SK-N-SH (cell line): ENCODE data around the gene AKIP1. TPM values are rescaled to one million over a fixed set of nuclear protein-coding genes. Genes with fewer than 3 reads are reported as not detected.

ENCODE experiments used
- CTCF ChIA-PET: fragments of 300-600, 350-600 bp; formaldehyde crosslinking; extraction: SDS; loops from one replicate; lab custom pipeline; 2021; lab: Yijun Ruan, JAX
- POLR2A ChIA-PET: fragments of 350-600 bp; sonication (Branson Sonifier 250); formaldehyde crosslinking; extraction: SDS; loops from one replicate; lab custom pipeline; 2020; ENCODE audit warnings: antibody characterized with exemption, inconsistent platforms; lab: Yijun Ruan, JAX
- DNase-seq: peaks from one replicate; pipeline ENCODE4 v3.0.0; 2012
- H2AFZ ChIP-seq: fragments of 200-600 bp; sonication (generic); 2 replicates; pipeline ENCODE4 v1.8.1; 2016; ENCODE audit warnings: antibody characterized with exemption, mild to moderate bottlenecking, low read depth
- H3F3A ChIP-seq: fragments of 200-600 bp; sonication (generic); replicated peaks from 2 replicates; pipeline ENCODE3; 2016; ENCODE audit warnings: antibody characterized with exemption, mild to moderate bottlenecking; ENCODE audit not compliant: insufficient read depth
- H3K27ac ChIP-seq, 2 experiments: fragments of 200-500 bp in 1 of 2; fragments of 200-600 bp in 1 of 2; sonication (Bioruptor generic) in 1 of 2; sonication (generic), shearing (Covaris generic) in 1 of 2; 2 replicates each; pipeline versions ENCODE4 v1.5.1 to v1.6.1; 2014 to 2016; ENCODE audit warnings: low read depth in 2 of 2, inconsistent platforms in 1 of 2, low read length in 1 of 2, mild to moderate bottlenecking in 1 of 2, mixed read lengths in 1 of 2
- H3K27me3 ChIP-seq: fragments of 200-600 bp; sonication (generic), shearing (Covaris generic); 2 replicates; pipeline ENCODE4 v1.6.1; 2016; ENCODE audit warnings: mixed run types; ENCODE audit not compliant: insufficient read depth
- H3K36me3 ChIP-seq, 2 experiments: fragments of 200-500 bp in 1 of 2; fragments of 200-600 bp in 1 of 2; sonication (Bioruptor generic) in 1 of 2; sonication (generic) in 1 of 2; replicated peaks in 1 of 2; 2 replicates each; pipeline versions ENCODE3 to v1.5.1; 2014 to 2016; ENCODE audit warnings: low read length in 1 of 2, mild to moderate bottlenecking in 1 of 2; ENCODE audit not compliant: insufficient read depth in 2 of 2, control insufficient read depth in 1 of 2
- H3K4me1 ChIP-seq, 2 experiments: fragments of 200-500 bp in 1 of 2; fragments of 200-600 bp in 1 of 2; sonication (Bioruptor generic) in 1 of 2; sonication (generic), shearing (Covaris generic) in 1 of 2; 2 replicates each; pipeline versions ENCODE4 v1.5.1 to v1.6.1; 2014 to 2016; ENCODE audit warnings: low read depth in 1 of 2, low read length in 1 of 2, mixed run types in 1 of 2; ENCODE audit not compliant: insufficient read depth in 2 of 2, control insufficient read depth in 1 of 2
- H3K4me2 ChIP-seq: fragments of 200-600 bp; sonication (generic), shearing (Covaris generic); 2 replicates; pipeline ENCODE4 v1.6.1; 2017; ENCODE audit warnings: mixed run types
- H3K4me3 ChIP-seq, 2 experiments: fragments of 200-500 bp in 1 of 2; fragments of 200-600 bp in 1 of 2; sonication (Bioruptor generic) in 1 of 2; sonication (generic), shearing (Covaris generic) in 1 of 2; 2 replicates each; pipeline versions ENCODE4 v1.5.1 to v1.8.1; 2014 to 2016; ENCODE audit warnings: low read depth in 2 of 2, inconsistent platforms in 1 of 2, low read length in 1 of 2, mild to moderate bottlenecking in 1 of 2, mixed read lengths in 1 of 2, moderate library complexity in 1 of 2
- H3K79me2 ChIP-seq: fragments of 200-600 bp; sonication (generic); 2 replicates; pipeline ENCODE4 v1.8.1; 2017; ENCODE audit warnings: mild to moderate bottlenecking; ENCODE audit not compliant: insufficient read depth
- H3K9ac ChIP-seq: fragments of 200-600 bp; sonication (generic); 2 replicates; pipeline ENCODE4 v1.6.1; 2017; ENCODE audit warnings: mixed run types
- H3K9me2 ChIP-seq: fragments of 200-600 bp; sonication (generic); 2 replicates; pipeline ENCODE4 v1.6.1; 2017; ENCODE audit warnings: mixed run types
- H3K9me3 ChIP-seq: fragments of 200-600 bp; sonication (generic); 2 replicates; pipeline ENCODE4 v1.6.1; 2017; ENCODE audit warnings: mixed run types, mild to moderate bottlenecking, moderate library complexity
- H4K20me1 ChIP-seq: fragments of 200-600 bp; sonication (generic); 2 replicates; pipeline ENCODE4 v1.6.1; 2017; ENCODE audit warnings: mild to moderate bottlenecking, mixed run types; ENCODE audit not compliant: insufficient read depth
- CTCF ChIP-seq: fragments of 200-600 bp; sonication (generic); IDR thresholded peaks from 2 replicates; pipeline ENCODE4 v1.6.1; 2017; ENCODE audit warnings: antibody characterized with exemption, mild to moderate bottlenecking, moderate library complexity
- FOSL2 ChIP-seq: IDR thresholded peaks from 2 replicates; pipeline ENCODE4 v1.4.0; 2012; ENCODE audit warnings: low read depth, mild to moderate bottlenecking, moderate library complexity, borderline replicate concordance
- FOXJ3 ChIP-seq: sonication (generic); formaldehyde crosslinking; IDR thresholded peaks from 2 replicates; pipeline ENCODE4 v1.5.1; 2020; ENCODE audit warnings: mild to moderate bottlenecking, missing genetic modification reagents
- FOXM1 ChIP-seq: IDR thresholded peaks from 2 replicates; pipeline ENCODE4 v1.4.0; 2012; ENCODE audit warnings: low read depth, mild to moderate bottlenecking
- GATA2 ChIP-seq: sonication (generic); formaldehyde crosslinking; IDR thresholded peaks from 2 replicates; pipeline ENCODE4 v1.5.0; 2020; ENCODE audit warnings: mild to moderate bottlenecking, missing genetic modification reagents
- IRF3 ChIP-seq: fragments of 150-350 bp; IDR thresholded peaks from 2 replicates; pipeline ENCODE4 v1.6.1; 2016; ENCODE audit warnings: mild to moderate bottlenecking, low read depth, low read length
- JUND ChIP-seq: IDR thresholded peaks from 2 replicates; pipeline ENCODE4 v1.4.0; 2012
- MAX ChIP-seq: IDR thresholded peaks from 2 replicates; pipeline ENCODE4 v1.4.0; 2012; ENCODE audit warnings: low read depth
- PBX3 ChIP-seq: IDR thresholded peaks from 2 replicates; pipeline ENCODE4; 2012
- POLR2AphosphoS5 ChIP-seq: IDR thresholded peaks from 2 replicates; pipeline ENCODE4 v1.6.1; 2012; ENCODE audit warnings: low read depth, low read length
- RAD21 ChIP-seq: IDR thresholded peaks from 2 replicates; pipeline ENCODE4 v1.6.1; 2012; ENCODE audit warnings: mild to moderate bottlenecking, low read length
- SIN3A ChIP-seq: IDR thresholded peaks from 2 replicates; pipeline ENCODE4 v1.6.1; 2012; ENCODE audit warnings: low read depth, mild to moderate bottlenecking, low read length, moderate library complexity, borderline replicate concordance
- USF1 ChIP-seq: IDR thresholded peaks from 2 replicates; pipeline ENCODE4 v1.4.0; 2012; ENCODE audit warnings: low read depth, borderline replicate concordance
- WGBS: methylation state at CpG from one replicate; pipeline ENCODE4 v1.1.6; 2017; ENCODE audit warnings: low lambda C conversion rate; 5-methylcytosine and 5-hydroxymethylcytosine counted together
- polyA plus RNA-seq, 3 experiments: library from polyadenylated mRNA; depleted of rRNA; stranded (reverse); fragments of >200 nt; gene quantifications; 2 replicates each; pipeline ENCODE4 v1.2.3, GENCODE V29; 2012
- TF ChIP-seq, protein P1 (sequence below): IDR thresholded peaks from 2 replicates; pipeline ENCODE4 v1.6.1; 2012; ENCODE audit warnings: mild to moderate bottlenecking, low read depth, low read length, moderate library complexity

The AKIP1 gene
- polyA plus RNA-seq, 1 of the 3 experiments (the other 2 are of a cell fraction): 47.9 TPM

DNA sequence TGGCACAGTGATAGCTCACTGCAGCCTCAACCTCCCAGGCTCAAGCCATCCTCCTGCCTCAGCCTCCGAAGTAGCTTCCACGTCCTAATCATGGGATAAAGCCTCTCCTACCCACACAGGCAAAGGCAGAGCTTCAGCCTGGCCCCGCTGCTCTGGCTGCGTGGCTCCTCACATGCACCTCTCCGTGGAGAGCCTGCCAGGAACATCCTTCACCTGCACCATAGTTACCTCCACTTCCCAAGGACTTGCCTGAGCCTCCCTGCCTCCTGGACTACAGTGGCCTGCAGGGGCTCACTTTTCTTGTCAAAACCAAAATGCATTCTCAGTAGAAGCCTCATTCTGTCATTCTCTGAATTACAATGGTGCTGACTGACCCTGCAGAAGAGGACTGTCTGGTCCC, 15.2 kb downstream of the AKIP1 start:
- H3K9me2 ChIP-seq: no peaks in the 10 kb centered on the region
- no peak for DNase-seq
- no peak overlapping the region for H3K9ac ChIP-seq
- H3K9me3 ChIP-seq: no peaks in the 10 kb centered on the region
- H3K4me3 ChIP-seq: no peak overlapping the region
- no peak overlapping the region for H3K27ac ChIP-seq
- no peaks in the 10 kb centered on the region for H4K20me1 ChIP-seq
- ChIA-PET CTCF (interaction anchor here (0.9 to 2.0 kb wide), 3 partner anchors 8 to 33 kb away, joined by 3 to 8 read pairs (median 4); no protein-coding TSS in a partner anchor), POLR2A (no interaction called here)
- no peak overlapping the region for H2AFZ ChIP-seq
- no peaks in the 10 kb centered on the region for H3F3A ChIP-seq
- no peaks in the 10 kb centered on the region for H3K4me1 ChIP-seq
- H3K4me2 ChIP-seq: no peak overlapping the region
- 96% methylated on average over 5 of the region's 5 CpGs for WGBS
- H3K36me3 ChIP-seq: peaks cover 8 to 22% of the 10 kb centered on the region in 2 experiments
- TF ChIP-seq USF1 (no peak), SIN3A (no peak), FOSL2 (no peak), CTCF (no peak), IRF3 (no peak)
- no peaks in the 10 kb centered on the region for H3K27me3 ChIP-seq
- H3K79me2 ChIP-seq: no peaks in the 10 kb centered on the region

GRCh38 chr11:8927233-8927632, 16.2 kb downstream of the AKIP1 start:
- Histone ChIP-seq H3K9ac (no peak overlapping the region), H3K4me3 (no peak overlapping the region), H3K9me3 (no peaks in the 10 kb centered on the region), H3K9me2 (no peaks in the 10 kb centered on the region), H3K79me2 (no peaks in the 10 kb centered on the region), H2AFZ (no peak overlapping the region), H3K27me3 (no peaks in the 10 kb centered on the region), H3K36me3 (peaks cover under 1 to 15% of the 10 kb centered on the region in 2 experiments), H3K4me2 (no peak overlapping the region), H3K4me1 (no peaks in the 10 kb centered on the region), H3K27ac (no peak overlapping the region), H3F3A (no peaks in the 10 kb centered on the region), H4K20me1 (no peaks in the 10 kb centered on the region)
- TF ChIP-seq, protein P1, sequence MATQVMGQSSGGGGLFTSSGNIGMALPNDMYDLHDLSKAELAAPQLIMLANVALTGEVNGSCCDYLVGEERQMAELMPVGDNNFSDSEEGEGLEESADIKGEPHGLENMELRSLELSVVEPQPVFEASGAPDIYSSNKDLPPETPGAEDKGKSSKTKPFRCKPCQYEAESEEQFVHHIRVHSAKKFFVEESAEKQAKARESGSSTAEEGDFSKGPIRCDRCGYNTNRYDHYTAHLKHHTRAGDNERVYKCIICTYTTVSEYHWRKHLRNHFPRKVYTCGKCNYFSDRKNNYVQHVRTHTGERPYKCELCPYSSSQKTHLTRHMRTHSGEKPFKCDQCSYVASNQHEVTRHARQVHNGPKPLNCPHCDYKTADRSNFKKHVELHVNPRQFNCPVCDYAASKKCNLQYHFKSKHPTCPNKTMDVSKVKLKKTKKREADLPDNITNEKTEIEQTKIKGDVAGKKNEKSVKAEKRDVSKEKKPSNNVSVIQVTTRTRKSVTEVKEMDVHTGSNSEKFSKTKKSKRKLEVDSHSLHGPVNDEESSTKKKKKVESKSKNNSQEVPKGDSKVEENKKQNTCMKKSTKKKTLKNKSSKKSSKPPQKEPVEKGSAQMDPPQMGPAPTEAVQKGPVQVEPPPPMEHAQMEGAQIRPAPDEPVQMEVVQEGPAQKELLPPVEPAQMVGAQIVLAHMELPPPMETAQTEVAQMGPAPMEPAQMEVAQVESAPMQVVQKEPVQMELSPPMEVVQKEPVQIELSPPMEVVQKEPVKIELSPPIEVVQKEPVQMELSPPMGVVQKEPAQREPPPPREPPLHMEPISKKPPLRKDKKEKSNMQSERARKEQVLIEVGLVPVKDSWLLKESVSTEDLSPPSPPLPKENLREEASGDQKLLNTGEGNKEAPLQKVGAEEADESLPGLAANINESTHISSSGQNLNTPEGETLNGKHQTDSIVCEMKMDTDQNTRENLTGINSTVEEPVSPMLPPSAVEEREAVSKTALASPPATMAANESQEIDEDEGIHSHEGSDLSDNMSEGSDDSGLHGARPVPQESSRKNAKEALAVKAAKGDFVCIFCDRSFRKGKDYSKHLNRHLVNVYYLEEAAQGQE: no peak
- TF ChIP-seq RAD21 (no peak), USF1 (no peak), GATA2 (CRISPR knock-in tag) (no peak), SIN3A (no peak), FOXM1 (no peak), PBX3 (no peak), POLR2AphosphoS5 (no peak), JUND (no peak), FOXJ3 (no peak), MAX (no peak)
- WGBS: 87% methylated on average over 4 of the region's 5 CpGs
- POLR2A ChIA-PET: no interaction called here
- no peak for DNase-seq
- CTCF ChIA-PET: interaction anchor here (2.0 kb wide), 1 partner anchor 12 kb away, joined by 8 read pairs; no protein-coding TSS in a partner anchor
